Suprapubic skin (tissue), 4 donors: ENCODE measurements around the gene CDK11A. TPM values are rescaled to one million over a fixed set of nuclear protein-coding genes. Genes with fewer than 3 reads are reported as not detected.
A peak's percentile ranks its signal among the peaks of the same experiment; 100 is the strongest.
"Not testable (repeated sequence)": the region's sequence is repeated elsewhere in the genome, so short reads cannot be mapped to it uniquely, and the experiment has no call there.

Experiments used
- DNase-seq, 2 donors: peaks; one replicate each; pipeline ENCODE4 v3.0.0-alpha.2; 2019; ENCODE audit warnings: low spot score in 2 of 2
- H3K27ac ChIP-seq: fragments of 200-600 bp; sonication (generic); one replicate; pipeline ENCODE4 v1.5.1; 2019
- H3K27me3 ChIP-seq: fragments of 200-600 bp; sonication (generic); one replicate; pipeline ENCODE4 v1.5.1; 2019
- H3K36me3 ChIP-seq: fragments of 200-600 bp; sonication (generic); one replicate; pipeline ENCODE4 v1.5.1; 2019
- H3K4me1 ChIP-seq: fragments of 200-600 bp; sonication (generic); one replicate; pipeline ENCODE4 v1.5.1; 2019
- H3K4me3 ChIP-seq: fragments of 200-600 bp; sonication (generic); one replicate; pipeline ENCODE4 v1.5.1; 2019; ENCODE audit warnings: mild to moderate bottlenecking
- H3K9me3 ChIP-seq: fragments of 200-600 bp; sonication (generic); one replicate; pipeline ENCODE4 v1.5.1; 2019
- EP300 ChIP-seq: sonication (generic); formaldehyde crosslinking; IDR thresholded peaks from one replicate; pipeline ENCODE4 v1.6.1; 2017; ENCODE audit warnings: antibody characterized with exemption
- POLR2A ChIP-seq, 2 donors: fragments of 450-650 bp; IDR thresholded peaks; one replicate each; pipeline ENCODE4 v1.6.1; 2017; ENCODE audit warnings: antibody characterized with exemption in 2 of 2, mild to moderate bottlenecking in 2 of 2, moderate library complexity in 2 of 2
- POLR2AphosphoS5 ChIP-seq, 3 donors: sonication (generic); formaldehyde crosslinking; IDR thresholded peaks; one replicate each; pipeline ENCODE4 v1.6.1; 2017; ENCODE audit warnings: antibody characterized with exemption in 3 of 3
- WGBS: methylation state at CpG from one replicate; pipeline ENCODE4 v1.1.5; 2018; 5-methylcytosine and 5-hydroxymethylcytosine counted together
- total RNA-seq, 4 donors: library from RNA; depleted of rRNA; stranded (reverse); fragments of >200 nt; gene quantifications; one replicate each; pipeline ENCODE4 v1.1.0, GENCODE V29; 2016
- TF ChIP-seq, protein P1 (sequence below), 2 donors: fragments of 200-600 bp in 1 of 2; fragments of 450-650 bp in 1 of 2; sonication (generic) in 1 of 2; IDR thresholded peaks; one replicate each; pipeline ENCODE4 v1.5.1; 2016 to 2019; ENCODE audit warnings: antibody characterized with exemption in 2 of 2, mild to moderate bottlenecking in 1 of 2, moderate library complexity in 1 of 2

Gene CDK11A
- total RNA-seq, 4 donors from 2014 or later: 23.6 to 136 (median 53.4) TPM

DNA sequence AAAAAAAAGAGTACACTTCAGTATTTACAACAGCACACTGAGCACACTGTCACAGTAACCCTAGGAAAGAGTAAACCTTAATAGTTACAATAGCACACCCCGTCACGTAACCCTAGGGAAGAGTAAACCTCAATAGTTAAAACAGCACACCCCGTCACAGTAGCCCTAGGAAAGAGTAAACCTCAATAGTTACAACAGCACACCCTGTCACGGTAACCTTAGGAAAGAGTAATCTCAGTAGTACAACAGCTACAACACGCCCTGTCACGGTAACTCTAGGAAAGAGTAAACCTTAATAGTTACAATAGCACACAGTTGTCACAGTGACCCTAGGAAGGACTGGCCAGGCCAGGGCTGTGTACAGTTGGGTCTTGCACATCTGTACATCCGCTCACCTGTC is 3.0 kb downstream of the CDK11A start:
- 71% methylated on average over 6 of the region's 7 CpGs for WGBS
- Histone ChIP-seq H3K27ac (no peak overlapping the region), H3K36me3 (peaks cover 33% of the 10 kb centered on the region), H3K4me3 (no peak overlapping the region), H3K9me3 (no peaks in the 10 kb centered on the region), H3K4me1 (no peaks in the 10 kb centered on the region), H3K27me3 (no peaks in the 10 kb centered on the region)
- no peak for TF ChIP-seq POLR2A (IDR thresholded peaks at IDR 0.05)
- no peak for TF ChIP-seq EP300
- TF ChIP-seq POLR2AphosphoS5 (IDR thresholded peaks at IDR 0.05): no peak
- TF ChIP-seq, protein P1, sequence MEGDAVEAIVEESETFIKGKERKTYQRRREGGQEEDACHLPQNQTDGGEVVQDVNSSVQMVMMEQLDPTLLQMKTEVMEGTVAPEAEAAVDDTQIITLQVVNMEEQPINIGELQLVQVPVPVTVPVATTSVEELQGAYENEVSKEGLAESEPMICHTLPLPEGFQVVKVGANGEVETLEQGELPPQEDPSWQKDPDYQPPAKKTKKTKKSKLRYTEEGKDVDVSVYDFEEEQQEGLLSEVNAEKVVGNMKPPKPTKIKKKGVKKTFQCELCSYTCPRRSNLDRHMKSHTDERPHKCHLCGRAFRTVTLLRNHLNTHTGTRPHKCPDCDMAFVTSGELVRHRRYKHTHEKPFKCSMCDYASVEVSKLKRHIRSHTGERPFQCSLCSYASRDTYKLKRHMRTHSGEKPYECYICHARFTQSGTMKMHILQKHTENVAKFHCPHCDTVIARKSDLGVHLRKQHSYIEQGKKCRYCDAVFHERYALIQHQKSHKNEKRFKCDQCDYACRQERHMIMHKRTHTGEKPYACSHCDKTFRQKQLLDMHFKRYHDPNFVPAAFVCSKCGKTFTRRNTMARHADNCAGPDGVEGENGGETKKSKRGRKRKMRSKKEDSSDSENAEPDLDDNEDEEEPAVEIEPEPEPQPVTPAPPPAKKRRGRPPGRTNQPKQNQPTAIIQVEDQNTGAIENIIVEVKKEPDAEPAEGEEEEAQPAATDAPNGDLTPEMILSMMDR (IDR thresholded peaks at IDR 0.05): no peak
- DNase-seq: no peak

DNA sequence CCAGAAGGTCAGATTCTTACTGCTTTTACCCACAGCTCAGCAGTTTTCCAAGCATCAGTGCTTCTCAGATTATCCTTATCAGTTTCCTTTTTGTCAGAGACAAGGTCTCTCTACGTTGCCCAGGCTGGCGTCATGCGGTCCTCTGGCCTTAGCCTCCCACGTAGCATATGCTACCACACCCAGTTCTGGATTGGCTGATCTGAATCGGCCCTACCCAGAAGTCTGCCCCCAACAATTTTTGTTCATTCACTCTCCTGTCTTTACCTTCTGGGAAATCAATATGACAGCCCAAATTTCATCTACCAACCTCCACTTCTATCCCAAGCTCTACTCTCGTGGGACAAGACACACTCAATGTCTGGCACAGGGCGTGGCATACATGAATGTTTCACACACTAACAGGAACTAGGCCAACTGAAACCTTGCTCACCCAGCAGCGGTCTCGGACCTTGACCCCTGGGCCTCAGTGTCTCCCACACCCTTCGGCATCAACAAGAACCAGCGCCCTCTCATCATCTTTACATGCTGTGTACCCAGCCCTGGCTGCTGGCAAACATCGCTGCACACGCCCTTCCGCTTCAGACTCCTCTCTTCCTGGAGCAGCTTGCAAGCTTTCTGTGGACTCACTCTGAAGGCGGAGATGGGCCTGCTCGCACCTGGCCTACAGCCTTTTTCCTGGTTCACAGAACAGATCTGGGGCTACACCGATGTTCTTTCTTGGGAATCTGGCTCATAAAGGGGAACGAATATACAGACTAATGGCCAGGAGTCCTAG is 8.9 kb downstream of the CDK11A start:
- 86% methylated on average over 9 of the region's 18 CpGs for WGBS
- not testable (repeated sequence) for DNase-seq, H3K27ac ChIP-seq, H3K4me1 ChIP-seq, H3K27me3 ChIP-seq, H3K9me3 ChIP-seq, H3K4me3 ChIP-seq
- peaks cover 38% of the 10 kb centered on the region for H3K36me3 ChIP-seq

DNA sequence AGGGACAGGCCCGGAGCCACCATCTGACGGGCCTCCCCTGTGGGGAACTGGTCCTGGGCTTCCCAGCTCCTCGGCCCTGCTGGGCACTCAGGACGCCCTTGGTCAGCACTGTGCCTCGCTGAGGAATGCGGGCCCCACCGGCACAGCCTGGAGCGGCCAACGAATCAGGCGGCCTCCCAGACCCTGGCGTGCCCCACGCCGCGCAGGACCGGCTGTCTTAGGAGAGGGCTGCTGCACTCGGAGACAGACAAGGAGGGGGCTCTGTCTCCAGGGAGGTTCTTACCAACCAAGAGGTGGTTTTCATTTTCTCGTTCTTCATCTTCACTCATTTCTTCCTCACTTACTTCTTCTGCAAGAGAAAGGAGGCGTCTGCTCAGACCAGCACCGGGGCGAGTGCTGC is 16.3 kb downstream of the CDK11A start:
- not testable (repeated sequence) for H3K4me1 ChIP-seq, DNase-seq
- no CpG with 5 or more reads among the region's 20 CpGs for WGBS

DNA sequence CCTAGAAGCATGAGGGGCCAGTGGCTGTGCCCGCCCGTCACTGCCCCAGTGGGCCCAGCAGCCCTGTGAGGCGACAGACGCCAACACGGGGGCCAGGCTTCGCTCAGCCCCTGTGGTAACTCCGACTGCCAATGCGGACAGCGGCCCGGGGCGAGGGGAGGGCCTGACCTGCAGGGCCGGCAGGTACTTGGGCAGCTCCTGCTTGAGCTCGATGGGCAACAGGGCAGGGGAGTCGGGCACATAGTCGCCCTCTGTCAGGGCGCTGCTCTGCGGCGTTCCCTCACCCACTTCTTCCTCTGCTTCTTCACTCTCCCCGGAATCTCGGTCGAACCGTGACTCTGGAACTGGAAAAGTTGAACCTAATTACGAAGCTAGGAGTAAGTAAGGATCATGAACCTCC is 16.9 kb downstream of the CDK11A start:
- H3K27ac ChIP-seq, H3K27me3 ChIP-seq, H3K9me3 ChIP-seq, H3K4me1 ChIP-seq, H3K4me3 ChIP-seq: not testable (repeated sequence)
- peak in 1 of 2 donors; percentile 50 for DNase-seq
- no CpG with 5 or more reads among the region's 23 CpGs for WGBS
- H3K36me3 ChIP-seq: peaks cover 26% of the 10 kb centered on the region

More for the DNA sequence above, 16.3 kb downstream of the CDK11A start:
- H3K4me3 ChIP-seq, H3K27ac ChIP-seq, H3K27me3 ChIP-seq, H3K9me3 ChIP-seq: not testable (repeated sequence)
- peaks cover 26% of the 10 kb centered on the region for H3K36me3 ChIP-seq

- DNase-seq, H3K9me3 ChIP-seq, H3K4me3 ChIP-seq, H3K27me3 ChIP-seq, H3K4me1 ChIP-seq, H3K27ac ChIP-seq: not testable (repeated sequence)
- WGBS: no CpG with 5 or more reads among the region's 10 CpGs
- peaks cover 26% of the 10 kb centered on the region for H3K36me3 ChIP-seq
These were observed 18.5 kb downstream of the CDK11A start for GRCh38 chr1:1705623-1706022.

DNA sequence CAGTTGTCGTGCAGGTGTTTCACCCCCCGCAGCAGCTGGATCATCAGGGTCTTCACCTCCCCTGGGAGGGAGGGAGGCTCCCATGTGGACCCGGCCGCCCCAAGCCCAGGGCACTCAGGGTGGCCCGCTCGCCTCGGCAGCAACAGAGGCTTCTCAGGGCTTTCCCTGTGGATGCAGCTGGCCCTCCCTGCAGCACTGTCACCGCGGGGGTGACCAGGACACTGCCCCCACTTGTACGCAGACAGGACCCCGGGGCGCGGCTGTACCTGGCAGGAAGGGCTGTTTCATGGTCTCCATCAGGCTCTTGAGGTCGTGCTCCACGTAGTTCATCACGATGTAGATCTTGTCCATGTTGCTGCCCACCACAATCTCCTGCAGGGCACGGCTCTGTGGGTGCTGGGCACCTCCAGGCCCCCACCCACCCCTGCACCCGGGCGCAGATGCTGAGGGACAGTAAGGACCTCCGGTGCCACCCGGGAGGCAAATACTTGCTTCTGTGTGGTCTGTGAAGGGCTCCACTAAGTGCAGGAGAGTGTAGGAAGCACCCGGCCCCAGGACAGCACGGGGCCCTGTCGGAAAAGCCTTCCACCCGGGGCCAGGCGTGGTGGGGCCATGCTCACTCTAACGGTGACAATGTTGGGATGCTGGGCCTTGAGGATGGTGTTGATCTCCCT is 19.7 kb downstream of the CDK11A start:
- WGBS: 100% methylated on average over 1 of the region's 27 CpGs
- not testable (repeated sequence) for H3K4me1 ChIP-seq, H3K27me3 ChIP-seq, H3K4me3 ChIP-seq, H3K9me3 ChIP-seq, H3K27ac ChIP-seq
- H3K36me3 ChIP-seq: peaks cover 26% of the 10 kb centered on the region
- peak; percentile 49 to 73 for DNase-seq

GRCh38 chr1:1703796-1704195 is 20.4 kb downstream of the CDK11A start:
- H3K9me3 ChIP-seq: no peaks in the 10 kb centered on the region
- DNase-seq: peak; percentile 51 to 72
- TF ChIP-seq POLR2AphosphoS5 (IDR thresholded peaks at IDR 0.05) (no peak), POLR2A (IDR thresholded peaks at IDR 0.05) (no peak), EP300 (no peak)
- TF ChIP-seq, protein P1 (IDR thresholded peaks at IDR 0.05): no peak
- H3K27me3 ChIP-seq: no peaks in the 10 kb centered on the region
- WGBS: 89% methylated on average over 11 of the region's 22 CpGs
- H3K27ac ChIP-seq: no peak overlapping the region
- peaks cover 26% of the 10 kb centered on the region for H3K36me3 ChIP-seq
- no peak overlapping the region for H3K4me3 ChIP-seq
- H3K4me1 ChIP-seq: no peaks in the 10 kb centered on the region

DNA sequence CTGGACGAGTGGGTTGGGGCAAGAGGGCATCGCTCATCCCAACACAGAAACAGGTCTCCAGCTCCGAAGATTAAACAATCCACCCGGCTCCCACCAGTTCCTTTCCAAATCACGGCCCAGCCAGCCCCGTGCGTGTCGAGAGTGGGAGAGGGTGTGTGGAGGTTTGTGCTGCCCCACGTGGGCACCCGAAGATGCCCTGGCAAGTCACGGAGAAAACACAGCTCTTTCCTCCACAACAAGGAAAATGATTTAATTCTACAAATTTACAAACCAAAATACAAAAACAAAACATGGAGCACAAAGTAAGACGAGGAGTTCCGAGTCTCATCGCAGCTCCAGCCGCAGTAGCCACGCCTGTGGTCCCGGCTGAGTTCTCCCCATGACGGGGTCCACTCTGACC is 21.7 kb downstream of the CDK11A start:
- H3K27ac ChIP-seq, H3K4me1 ChIP-seq, DNase-seq, H3K9me3 ChIP-seq, H3K27me3 ChIP-seq, H3K4me3 ChIP-seq: not testable (repeated sequence)
- 73% methylated on average over 12 of the region's 18 CpGs for WGBS
- H3K36me3 ChIP-seq: peaks cover 22% of the 10 kb centered on the region

DNA sequence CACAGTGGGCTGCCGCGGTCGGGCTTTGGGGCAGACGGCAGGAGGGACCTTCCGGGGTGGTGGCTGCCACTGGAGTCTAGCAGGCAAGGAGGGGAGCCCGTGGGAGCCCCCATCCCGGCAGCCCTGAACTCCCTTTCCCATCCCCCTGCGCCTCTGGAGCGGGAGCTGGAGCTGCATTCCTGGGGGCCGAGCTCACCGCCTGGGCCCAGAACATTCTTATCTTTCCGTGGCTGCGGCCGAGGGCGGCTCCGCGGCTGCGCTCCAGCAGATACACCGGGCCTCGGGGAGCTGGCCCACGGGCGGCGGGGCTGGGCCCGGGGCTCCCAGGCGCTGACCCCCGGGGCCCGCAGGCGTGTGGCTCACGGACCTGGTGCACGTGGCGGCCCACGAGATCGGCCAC is 23.6 kb downstream of the CDK11A start:
- not testable (repeated sequence) for DNase-seq, H3K9me3 ChIP-seq, H3K4me1 ChIP-seq, H3K4me3 ChIP-seq, H3K27ac ChIP-seq, H3K27me3 ChIP-seq
- peaks cover 15% of the 10 kb centered on the region for H3K36me3 ChIP-seq
- no CpG with 5 or more reads among the region's 33 CpGs for WGBS

- DNase-seq, H3K9me3 ChIP-seq, H3K27me3 ChIP-seq, H3K27ac ChIP-seq, H3K4me1 ChIP-seq, H3K4me3 ChIP-seq: not testable (repeated sequence)
- no CpG with 5 or more reads among the region's 45 CpGs for WGBS
- peaks cover 15% of the 10 kb centered on the region for H3K36me3 ChIP-seq
These were observed 24.1 kb downstream of the CDK11A start for GRCh38 chr1:1700067-1700466.

GRCh38 chr1:1699061-1699460 is 25.1 kb downstream of the CDK11A start:
- not testable (repeated sequence) for H3K27me3 ChIP-seq, H3K4me1 ChIP-seq, H3K36me3 ChIP-seq, H3K27ac ChIP-seq, H3K9me3 ChIP-seq, H3K4me3 ChIP-seq
- DNase-seq: peak in 1 of 2 donors; percentile 58
- 100% methylated on average over 5 of the region's 19 CpGs for WGBS
